Glomerular visceral epithelial cell (primary cell): ENCODE data around the gene USP2.

Experiments
- DNase-seq: peaks from one replicate; pipeline ENCODE4 v3.0.0-alpha.2; 2016; ENCODE audit errors: extremely low spot score

The USP2 gene

DNA sequence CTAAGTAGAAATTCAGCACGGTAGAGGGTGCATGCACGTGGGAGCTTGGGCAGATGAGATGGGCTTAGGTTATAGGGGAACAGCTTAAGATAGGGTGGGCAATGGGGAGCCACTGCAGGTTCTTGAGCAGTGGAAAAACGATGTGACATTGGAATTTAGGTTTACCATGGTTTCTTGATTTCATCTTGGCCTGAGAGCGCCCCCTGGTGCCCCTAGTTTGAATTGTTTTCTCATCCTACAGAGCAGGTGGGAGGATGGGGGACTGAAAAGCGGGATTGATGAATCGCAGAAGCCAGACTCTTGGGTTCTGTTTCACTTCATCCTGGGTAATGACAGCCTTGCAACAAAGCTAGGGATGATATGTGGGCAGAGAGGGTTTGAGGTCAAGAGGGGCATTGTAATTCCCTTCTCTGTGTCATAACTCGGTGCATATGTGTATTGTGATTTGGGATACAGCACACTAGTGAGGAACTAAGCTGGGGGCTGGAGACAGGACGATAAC lies 57.9 kb downstream of the USP2 start:
- DNase-seq = peak; percentile 73

DNA sequence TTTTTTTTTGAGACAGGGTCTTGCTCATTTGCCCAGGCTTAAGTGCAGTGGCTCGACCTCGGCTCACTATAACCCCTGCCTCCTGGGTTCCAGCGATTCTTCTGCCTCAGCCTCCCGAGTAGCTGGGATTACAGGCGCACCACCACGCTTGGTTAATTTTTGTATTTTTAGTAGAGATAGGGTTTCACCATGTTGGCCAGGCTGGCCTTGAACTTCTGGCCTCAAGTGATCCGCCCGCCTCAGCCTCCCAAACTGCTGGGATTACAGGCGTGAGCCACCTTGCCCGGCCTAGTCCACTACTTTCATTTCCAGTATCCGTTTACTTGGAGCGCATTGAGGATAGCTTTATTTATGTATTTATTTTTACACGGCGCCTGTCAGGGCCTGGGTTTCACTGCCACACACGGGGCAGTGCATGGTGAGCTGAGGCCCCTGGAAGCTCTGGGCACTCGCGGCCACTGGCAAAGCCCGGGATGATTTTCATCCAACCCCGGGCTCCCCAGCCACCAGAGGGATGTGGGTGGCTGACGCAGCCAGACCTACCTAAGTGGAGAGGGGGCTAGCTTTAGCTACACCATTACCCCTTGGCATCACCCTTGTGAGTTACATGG lies 58.5 kb downstream of the USP2 start:
- DNase-seq = no peak

DNA sequence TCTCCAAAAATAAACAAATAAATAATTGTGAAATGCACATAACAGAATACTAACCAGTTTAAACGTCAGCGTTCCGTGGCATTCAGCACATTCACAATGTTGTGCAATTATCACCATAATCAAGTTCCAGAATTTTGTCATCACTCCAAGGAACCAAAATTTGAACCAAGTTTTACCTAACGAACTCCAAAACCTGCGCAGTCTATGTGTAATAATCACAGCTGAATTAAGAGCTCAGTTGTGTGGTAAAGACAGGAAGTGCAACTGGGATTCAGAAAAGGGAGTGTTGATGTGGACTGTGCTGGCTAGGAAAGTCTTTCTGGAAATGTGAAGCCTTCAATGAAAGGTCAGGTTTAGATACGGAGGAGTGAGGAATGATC lies 59.1 kb downstream of the USP2 start:
- no peak for DNase-seq

DNA sequence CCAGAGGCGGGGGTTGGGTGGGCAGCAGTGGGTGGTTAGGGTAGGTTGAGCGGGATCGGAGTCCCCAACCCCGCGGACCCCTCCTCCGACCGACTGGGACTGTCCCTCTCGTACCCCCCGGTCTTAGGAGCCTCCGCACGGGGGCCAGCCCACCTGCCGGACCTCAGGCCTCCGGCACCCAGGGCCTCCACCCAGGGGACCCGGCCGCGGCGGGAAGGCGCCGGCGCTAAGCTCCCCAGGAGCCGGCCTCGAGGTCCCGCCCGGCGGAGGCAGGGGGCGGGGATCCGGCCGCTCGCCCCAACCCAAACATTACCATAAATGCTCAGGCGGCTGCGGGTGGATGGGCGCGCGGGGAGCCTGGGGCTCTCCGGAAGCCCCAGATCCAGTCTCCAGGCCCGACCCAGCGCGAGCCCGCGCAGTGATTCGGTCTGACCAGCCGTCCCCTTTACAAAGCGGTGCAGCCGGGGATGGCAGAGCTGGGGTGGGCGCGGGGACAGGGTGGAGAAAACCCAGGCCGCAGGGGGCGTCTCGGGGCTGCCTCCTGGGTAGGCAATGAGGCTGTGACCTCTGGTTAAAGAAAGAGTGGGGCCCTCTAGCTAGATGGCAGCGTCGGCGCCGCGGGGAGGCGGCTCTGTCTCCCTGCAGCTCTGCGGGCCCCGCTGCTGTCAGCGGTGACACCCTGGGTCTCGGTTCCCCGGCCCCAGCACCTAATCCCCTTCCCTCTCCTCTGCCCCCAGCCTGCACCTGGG lies 60.5 kb downstream of the USP2 start:
- DNase-seq = peak; percentile 83

DNA sequence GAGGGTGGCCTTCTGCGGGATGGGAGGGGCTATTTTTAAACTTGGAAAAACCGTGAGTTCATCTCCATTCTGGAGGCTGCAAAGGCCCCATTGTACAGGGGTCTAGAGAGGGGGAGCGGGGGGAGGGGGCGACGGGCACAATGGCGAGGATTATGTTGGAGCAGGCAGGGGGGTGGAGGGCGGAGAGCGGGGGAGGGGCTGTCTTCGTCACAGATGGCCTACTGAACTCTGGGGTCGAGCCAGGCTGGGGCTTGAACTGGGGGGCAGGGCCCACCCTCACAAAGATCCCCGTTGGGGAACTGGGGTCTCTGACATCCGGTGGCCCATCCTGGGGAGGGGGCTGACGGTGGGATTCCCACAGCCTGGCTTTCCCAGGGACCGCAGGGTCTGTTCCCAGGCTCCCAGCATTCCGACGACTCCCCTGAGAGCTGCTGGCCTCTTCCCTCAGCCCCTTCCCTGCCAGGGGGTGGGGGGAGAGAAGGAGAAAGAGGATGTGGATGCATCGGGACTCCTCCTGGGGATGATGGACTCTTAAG lies 61.2 kb downstream of the USP2 start:
- no peak for DNase-seq

DNA sequence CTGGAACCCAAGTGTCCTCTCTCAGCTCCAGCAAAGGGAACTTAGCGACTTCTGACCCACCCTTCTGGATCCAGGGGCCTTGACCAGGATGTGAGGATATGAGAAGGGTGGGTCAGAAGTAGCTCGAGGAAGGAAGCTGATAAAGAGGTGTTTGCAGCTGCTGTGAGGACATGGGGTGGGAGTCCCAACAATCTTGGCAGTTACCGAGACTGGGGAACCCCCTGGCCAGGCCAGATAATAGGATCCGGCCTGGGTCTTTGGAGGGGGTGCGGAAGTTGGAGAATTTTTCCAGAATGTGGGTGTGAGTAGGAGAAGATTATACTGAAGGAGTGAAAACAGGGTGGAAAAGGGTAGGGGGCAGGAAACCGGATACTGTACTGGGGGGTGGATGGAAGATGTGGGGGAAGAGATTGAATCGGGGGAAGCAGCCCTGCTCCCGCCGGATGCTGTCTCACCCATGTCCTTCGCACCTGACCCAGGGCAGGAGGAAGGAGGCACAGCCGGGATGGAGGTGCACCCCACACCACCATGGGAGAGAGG lies 61.7 kb downstream of the USP2 start:
- DNase-seq = no peak

DNA sequence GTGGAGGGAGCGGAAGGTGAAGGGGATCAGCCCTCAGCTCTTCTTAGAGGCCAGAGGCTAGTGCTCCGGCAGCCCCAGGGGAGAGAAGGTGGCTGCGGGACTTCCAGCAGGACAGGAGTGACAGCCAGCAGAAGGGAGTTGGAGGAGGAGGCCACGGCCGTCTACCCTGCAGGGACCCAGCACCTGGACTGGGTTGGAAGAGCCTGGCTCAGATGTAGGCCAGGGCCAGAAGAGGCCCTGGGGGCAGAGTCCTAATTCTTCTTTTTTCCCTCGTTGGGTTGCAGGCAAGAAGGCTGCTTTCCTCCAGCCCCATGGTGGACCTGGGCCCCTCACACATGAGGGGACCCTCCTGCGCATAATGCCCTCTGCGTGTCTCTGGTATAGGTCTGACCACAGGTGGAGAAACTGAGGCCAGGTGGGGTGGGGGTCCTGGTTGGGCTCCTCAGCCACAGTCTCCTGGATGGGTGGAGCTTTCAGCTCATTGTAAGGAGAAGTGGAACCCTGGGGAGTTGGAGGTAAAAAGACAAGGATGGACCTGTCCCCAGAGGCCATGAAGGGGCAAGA lies 62.3 kb downstream of the USP2 start:
- no peak for DNase-seq

DNA sequence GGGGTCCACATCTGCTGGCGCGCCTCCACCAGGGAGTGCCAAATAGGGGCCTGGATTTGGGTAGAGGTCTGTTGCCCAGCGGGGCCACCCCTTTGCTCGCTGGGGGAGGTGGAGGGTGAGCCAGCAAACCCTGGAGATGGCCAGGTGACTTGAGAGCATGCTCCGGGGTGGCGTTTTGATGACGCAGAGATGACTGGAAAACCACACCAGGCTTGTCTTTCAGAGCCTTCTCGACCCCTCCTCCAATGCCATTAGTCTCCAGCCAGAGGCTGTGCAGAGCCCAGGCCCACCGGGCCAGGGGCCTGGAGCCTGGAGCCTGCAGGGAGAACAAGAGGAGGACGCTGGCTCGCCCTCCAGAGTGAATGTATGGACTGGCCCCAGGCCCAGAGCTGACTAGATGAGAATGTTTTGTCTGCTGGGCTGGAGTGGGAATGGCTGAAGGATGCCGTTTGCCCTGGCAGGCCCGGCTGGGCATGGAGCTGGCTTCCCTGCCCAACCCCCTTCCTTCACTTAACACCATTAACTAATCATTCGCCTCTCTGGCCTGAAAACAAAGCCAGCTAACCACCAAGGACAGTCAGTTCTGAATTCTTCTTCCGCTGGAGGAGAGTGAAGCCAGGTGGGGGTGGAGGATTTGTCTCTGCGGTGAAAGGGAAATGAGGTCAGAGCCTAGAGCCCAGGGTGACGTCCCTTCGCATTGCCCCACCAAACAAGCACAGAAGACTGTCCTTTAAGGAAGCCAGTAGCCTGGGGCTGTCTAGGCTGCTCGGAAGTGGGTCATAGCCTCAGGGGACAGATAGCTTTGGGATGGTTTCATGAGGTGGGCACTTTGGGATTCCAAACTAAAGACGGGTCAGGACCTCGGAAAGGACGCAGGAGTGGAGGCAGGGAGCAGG lies 63.0 kb downstream of the USP2 start:
- peak; percentile 89 for DNase-seq

DNA sequence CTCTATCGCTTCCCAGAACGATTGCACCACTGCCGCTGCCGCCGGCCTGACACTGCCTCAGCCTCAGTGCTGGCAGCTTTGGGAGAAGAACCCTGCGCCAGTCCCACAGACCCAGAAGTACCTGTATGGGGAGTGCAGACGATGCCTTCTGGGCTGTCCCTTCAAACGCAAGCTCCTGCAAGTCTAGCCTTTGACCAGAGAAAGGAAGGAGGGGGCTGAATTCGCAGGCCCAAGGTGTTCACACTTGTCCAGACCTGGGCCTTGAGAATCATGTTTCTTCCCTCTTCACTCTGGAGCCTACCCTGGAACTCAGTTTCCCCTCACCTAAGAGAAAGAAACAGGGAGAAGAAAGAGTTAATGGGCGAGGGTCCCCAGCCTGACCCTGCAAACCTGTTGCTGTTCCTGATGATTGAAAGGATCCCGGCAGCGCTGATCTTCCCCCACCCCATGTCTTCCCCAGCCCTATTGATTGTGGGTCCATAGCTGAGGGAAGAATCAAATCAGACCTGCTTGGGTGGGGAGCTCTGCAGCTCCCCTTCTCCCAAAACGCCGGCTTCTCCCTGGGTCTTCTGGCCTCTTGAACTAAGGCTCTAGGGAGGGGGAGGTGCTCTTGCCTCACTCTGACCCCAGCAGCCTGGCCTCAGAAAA lies 63.8 kb downstream of the USP2 start:
- DNase-seq = no peak

DNA sequence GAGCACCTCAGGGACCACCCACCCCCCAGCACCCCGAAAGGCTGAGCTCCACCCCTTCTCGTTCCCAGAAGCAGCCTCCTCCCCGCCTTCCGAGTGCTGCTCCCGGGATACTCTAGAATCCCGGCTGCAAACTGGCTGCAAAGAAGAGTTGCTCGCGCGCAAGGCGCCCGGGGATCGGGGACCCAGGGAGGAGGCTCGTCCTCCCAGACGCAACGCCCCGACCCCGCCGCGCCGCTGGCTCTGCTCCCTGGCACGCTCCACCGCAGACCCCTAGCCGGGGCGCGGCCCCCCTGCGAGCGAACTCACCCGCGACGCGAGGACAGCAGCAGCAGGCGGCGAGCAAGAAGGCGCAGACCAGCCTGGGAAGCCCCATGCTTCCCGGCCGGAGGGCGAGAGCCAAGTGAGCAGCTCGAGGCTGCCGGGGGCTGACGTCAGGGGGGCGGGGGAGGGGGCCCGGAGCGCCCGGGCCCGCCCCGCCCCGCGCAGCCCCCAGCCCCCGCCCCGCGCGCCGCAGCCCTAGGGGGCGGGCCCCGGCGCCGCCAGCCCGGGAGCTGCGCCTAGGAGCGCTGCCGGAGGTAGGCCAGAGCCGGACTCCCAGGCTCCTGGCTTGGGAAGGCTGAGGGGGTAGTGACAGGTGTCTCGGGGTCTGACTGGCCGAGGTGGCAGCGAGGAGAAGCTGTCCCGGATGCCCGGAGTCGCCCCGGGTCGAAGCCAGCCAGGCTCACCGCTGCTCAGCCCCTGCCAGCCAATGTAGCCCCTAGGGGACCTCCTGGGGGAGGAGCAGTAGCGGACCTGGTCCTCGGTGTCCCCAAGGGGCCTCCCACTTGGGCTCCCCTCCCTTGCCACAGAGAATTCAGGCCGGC lies 64.5 kb downstream of the USP2 start, which contains the start of gene MCAM:
Gene MCAM, minus strand, starts transcription at position 402 of the 863 bp plus-strand sequence. Its CDS starts 29 bp downstream, at position 373.
- peak; percentile 76 for DNase-seq

DNA sequence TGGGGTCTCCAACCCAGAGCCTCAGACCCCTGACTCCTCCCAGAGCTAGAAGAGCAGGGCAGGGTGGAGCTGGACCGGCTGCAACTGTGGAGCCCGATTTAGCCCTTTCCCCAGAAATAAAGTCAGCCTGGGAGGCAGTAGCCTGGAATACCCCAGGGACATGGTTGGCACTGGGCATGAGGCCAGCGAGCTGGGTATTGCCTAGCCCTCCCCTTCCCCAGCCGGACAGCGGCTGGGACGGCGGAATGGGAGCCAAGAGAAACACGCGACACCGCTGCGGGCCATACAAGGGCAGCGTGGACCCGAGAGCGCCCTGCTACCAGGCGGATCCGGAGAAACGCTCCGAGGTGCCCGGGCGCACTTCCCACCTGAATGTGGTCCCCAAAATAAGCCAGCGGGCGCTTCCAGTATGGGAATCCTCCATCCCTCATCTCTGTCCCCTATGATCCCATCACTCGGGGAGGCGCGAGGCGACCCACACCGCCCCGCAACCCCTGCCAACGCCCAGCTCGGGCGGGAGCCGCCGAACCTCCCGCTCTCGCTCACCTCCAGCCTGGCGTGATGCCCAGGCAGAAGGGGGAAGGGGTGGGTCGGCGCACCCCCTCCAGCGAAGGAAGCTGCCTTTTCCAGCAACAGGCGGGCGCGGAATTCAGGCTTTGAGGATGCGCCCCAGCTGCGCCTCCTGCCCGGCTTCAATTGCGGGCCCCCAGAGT lies 65.3 kb downstream of the USP2 start:
- peak; percentile 50 for DNase-seq

DNA sequence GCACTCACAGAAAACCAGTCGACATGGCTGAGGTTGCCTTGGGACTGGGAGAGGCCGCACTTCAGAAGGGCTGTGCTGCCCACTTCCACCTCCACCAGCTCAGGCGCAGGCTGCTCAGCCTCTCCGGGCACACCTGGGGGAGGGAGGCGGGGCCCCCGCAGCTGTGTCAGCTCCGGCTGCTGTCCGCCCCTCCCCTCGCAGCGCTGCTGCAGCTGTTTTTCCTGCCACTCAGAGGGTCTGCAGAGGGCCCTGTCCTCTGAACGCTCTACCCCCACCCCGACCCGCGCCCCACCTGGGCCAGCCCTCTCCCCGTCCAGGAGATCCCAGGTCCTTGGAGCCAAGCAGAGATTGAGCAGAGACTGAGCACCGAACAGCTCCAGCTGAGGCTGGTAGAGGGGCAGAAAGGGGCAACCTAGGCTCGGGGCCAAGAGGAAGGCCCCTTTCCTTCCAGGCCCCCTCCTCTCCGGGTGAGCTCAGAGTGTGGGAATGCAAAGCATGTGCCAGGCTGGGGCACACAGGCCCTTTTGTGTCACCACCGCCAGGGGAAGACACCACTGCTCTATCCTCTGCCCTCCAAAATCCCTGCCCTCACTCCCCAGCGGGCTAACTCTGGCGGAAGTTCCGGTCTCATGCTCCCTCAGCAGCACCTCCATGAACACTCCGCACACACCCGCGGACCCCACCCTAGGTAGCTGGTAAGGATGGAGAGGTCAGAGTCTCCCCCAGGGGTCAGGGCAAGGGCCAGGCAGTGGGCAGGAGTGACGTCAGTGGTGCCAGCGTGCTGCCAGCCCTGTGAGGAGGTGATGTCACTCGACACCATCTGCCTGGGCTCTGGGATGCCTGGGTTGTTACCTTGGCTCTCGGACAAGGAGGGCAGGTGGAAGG lies 66.1 kb downstream of the USP2 start:
- peak; percentile 70 for DNase-seq

DNA sequence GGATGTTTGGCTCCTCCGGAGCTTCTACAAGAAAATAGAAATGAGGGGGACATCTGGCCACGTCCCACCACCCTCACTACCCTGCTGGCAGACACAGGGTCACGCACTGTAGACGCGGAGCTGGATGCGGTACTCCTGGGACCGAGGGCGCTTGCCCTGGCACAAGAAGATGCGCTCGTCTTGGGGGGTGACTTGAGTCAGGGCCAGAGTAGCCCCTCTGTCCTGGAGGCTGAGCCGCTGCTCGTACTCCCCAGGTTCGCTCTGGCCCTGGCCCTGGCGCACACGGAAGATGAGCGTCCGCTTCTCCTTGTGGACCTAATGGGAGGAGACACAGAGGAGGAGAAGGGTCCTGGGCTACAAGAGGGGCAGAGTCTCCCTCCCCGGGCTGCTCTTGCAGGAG lies 66.8 kb downstream of the USP2 start:
- no peak for DNase-seq

DNA sequence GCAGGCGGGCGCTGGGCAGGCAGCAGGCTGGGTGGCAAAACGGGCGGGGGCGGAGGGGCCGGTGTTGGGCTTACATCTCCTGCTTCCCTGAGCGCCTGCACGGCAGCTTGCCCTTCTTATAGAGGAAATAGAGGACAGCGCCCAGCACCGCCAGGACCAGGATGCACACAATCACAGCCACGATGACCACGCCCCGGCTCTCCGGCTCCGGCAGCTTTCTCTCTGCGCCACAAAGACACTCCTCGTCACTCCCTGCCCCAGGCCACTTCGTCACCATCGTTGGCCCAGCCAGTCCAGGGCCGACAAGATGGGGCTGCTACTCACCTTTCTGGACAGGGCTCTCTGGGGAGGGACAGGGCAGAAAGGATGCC lies 70.8 kb downstream of the USP2 start:
- no peak for DNase-seq

DNA sequence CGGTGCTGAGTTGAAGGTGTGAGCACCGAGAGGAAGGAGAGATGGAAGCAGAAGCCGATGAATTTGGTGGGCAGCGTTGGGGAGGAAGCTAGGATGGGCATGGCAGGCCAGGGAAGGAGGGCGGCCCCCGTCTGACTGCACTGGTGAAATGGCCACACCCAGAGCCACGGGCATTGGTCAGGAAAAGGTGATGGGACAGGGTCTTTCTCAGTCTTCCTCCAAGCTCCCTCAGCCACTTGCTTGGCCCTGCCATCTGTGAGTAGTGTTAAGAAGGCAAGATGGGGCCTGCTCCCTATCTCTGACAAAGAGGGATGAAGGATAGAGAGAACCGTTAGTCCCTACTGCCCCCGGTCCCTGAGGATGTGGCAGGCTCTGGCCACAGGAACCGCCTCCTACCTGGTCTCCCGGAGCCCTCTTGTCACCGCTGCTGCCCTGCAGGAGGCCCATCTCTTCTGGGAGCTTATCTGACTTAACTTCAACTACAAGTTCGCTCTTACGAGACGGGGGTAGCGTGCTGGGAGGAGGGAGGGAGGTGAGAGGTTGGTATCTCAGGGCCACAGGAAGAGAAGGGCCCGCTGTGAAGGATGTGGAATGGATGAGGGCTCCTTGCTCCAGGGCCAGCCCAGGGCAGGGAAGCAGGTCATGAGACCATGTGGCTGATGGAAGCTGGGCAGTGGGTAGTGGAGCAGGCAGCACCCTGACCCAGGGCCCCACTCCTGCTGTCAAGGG lies 71.4 kb downstream of the USP2 start:
- no peak for DNase-seq

DNA sequence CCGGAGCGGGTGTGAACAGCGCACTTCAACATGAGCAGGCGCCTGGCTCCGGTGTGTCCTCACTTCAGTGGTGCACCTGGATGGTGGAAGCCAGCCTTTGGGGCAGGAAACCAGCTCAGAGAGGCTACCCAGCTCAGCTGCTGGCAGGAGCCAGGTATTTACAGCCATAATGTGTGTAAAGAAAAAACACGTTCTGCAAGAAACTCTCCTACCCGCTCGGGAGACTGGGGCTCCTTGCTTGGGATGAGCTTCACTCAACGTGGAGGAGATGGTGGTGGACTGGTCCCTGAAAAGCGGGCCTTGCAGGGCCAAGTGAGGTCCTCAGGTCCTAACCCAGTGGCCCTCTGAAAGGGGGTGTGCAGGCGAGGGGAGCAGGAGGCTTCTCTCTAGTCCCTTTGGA lies 72.1 kb downstream of the USP2 start:
- no peak for DNase-seq

DNA sequence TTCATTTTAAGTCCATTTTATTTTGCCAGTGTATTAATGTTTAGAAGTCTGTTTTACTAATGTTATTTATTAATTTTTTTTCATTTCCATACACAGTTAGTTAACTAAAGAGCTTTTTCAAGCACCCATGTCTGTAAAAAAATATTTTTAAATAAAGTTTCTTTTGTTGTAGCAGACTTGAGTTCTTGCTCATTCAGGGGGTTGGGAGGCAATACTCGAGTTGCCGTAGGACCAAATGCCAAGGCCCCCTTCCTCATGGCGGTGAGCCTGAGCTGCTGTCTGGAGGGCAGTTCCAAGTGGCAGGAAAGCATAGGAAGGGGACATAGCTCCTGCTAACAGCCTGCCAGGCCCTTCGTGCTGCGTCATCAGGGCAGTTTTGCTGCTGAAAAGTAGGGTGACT lies 73.5 kb downstream of the USP2 start:
- DNase-seq = no peak

DNA sequence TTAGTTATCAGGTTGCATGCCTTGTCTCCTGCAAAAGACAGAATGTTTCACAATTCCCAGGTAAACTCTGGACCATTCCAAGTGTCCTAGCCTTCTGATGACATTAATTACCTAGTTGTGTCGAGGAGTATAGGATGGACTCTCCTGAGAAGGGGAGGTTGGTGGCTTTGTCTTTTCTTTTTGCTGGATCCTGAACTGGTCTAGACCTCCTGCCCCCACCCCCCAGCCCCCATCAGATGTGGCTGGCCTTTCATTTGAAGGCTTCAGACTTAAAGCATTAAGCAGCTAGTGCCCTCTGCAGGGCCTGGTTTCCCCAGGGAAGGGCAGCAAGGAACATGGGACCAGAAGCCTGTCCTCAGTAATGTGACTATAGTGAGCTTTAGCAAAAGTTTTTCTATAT lies 74.3 kb downstream of the USP2 start:
- peak; percentile 29 for DNase-seq
